C4-2B (cell line): Measurements from ENCODE around the gene KCNS1.

Experiments used
- ZFX ChIP-seq: fragments of 450-650 bp; IDR thresholded peaks from 2 replicates; pipeline ENCODE4 v1.6.1; 2017
- TF ChIP-seq, protein P1 (sequence below): fragments of 450-650 bp; conservative IDR thresholded peaks from 2 replicates; pipeline ENCODE4 v1.5.1; 2017; ENCODE audit warnings: mild to moderate bottlenecking

- TF ChIP-seq, protein P1, sequence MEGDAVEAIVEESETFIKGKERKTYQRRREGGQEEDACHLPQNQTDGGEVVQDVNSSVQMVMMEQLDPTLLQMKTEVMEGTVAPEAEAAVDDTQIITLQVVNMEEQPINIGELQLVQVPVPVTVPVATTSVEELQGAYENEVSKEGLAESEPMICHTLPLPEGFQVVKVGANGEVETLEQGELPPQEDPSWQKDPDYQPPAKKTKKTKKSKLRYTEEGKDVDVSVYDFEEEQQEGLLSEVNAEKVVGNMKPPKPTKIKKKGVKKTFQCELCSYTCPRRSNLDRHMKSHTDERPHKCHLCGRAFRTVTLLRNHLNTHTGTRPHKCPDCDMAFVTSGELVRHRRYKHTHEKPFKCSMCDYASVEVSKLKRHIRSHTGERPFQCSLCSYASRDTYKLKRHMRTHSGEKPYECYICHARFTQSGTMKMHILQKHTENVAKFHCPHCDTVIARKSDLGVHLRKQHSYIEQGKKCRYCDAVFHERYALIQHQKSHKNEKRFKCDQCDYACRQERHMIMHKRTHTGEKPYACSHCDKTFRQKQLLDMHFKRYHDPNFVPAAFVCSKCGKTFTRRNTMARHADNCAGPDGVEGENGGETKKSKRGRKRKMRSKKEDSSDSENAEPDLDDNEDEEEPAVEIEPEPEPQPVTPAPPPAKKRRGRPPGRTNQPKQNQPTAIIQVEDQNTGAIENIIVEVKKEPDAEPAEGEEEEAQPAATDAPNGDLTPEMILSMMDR, result no peak
- no peak for TF ChIP-seq ZFX
These were observed 5.9 kb downstream of the KCNS1 start for GRCh38 chr20:45094864-45095574.
